GM19324 (cell line): ENCODE measurements around the gene HEATR5A.
"Not testable (repeated sequence)": the region's sequence is repeated elsewhere in the genome, so short reads cannot be mapped to it uniquely, and the experiment has no call there.

Experiments used
- ATAC-seq: cut with Tn5 transposase; IDR thresholded peaks from one replicate; pipeline ENCODE4 v1.9.1; 2021; ENCODE audit warnings: mild to moderate bottlenecking, moderate library complexity; ENCODE audit not compliant: unreplicated experiment, low FRiP score

Gene HEATR5A

GRCh38 chr14:31420319-31421111 lies at the start of gene HEATR5A:
Gene HEATR5A, minus strand, starts transcription at chr14:31420550. Its CDS starts 17,575 bp downstream, at chr14:31402975.
- ATAC-seq = peak; percentile 98

GRCh38 chr14:31466554-31466953 lies 46.2 kb upstream of the HEATR5A start:
- ATAC-seq = no peak

GRCh38 chr14:31465111-31465510 lies 44.8 kb upstream of the HEATR5A start:
- no peak for ATAC-seq

GRCh38 chr14:31462450-31462849 lies 42.1 kb upstream of the HEATR5A start:
- ATAC-seq = not testable (repeated sequence)

- ATAC-seq = no peak
These were observed 41.2 kb upstream of the HEATR5A start for GRCh38 chr14:31461545-31461944.

- no peak for ATAC-seq
These were observed 37.6 kb upstream of the HEATR5A start for GRCh38 chr14:31457665-31458659.

- ATAC-seq = peak; percentile 99
These were observed 36.7 kb upstream of the HEATR5A start, which contains the start of gene DTD2 for GRCh38 chr14:31456841-31457664. Gene DTD2, minus strand, starts transcription at chr14:31457506. Its CDS starts 113 bp downstream, at chr14:31457393.

GRCh38 chr14:31449971-31450610 lies 29.7 kb upstream of the HEATR5A start:
- peak; percentile 67 for ATAC-seq

GRCh38 chr14:31449136-31449535 lies 28.8 kb upstream of the HEATR5A start:
- ATAC-seq = no peak

- ATAC-seq = no peak
These were observed 25.4 kb upstream of the HEATR5A start for GRCh38 chr14:31445703-31446102.

- no peak for ATAC-seq
These were observed 21.9 kb upstream of the HEATR5A start for GRCh38 chr14:31442284-31442683.

- ATAC-seq = no peak
These were observed 21.1 kb upstream of the HEATR5A start for GRCh38 chr14:31441273-31442111.

GRCh38 chr14:31440280-31440679 lies 19.9 kb upstream of the HEATR5A start:
- ATAC-seq = no peak

GRCh38 chr14:31439561-31439960 lies 19.2 kb upstream of the HEATR5A start:
- no peak for ATAC-seq

- ATAC-seq = not testable (repeated sequence)
These were observed 16.8 kb upstream of the HEATR5A start for GRCh38 chr14:31437045-31437691.

- no peak for ATAC-seq
These were observed 14.9 kb upstream of the HEATR5A start for GRCh38 chr14:31435276-31435675.

- no peak for ATAC-seq
These were observed 10.4 kb upstream of the HEATR5A start for GRCh38 chr14:31430634-31431264.

- no peak for ATAC-seq
These were observed 9.4 kb upstream of the HEATR5A start for GRCh38 chr14:31429791-31430190.
